Neural progenitor cell (in vitro differentiated cells): ENCODE measurements around the gene CYSLTR2. TPM values are rescaled to one million over a fixed set of nuclear protein-coding genes. Genes with fewer than 3 reads are reported as not detected.
"Not testable (repeated sequence)": the region's sequence is repeated elsewhere in the genome, so short reads cannot be mapped to it uniquely, and the experiment has no call there.

Source experiments
- DNase-seq: peaks from one replicate; pipeline ENCODE4 v3.0.0-alpha.2; 2016; ENCODE audit warnings: low spot score
- H2AFZ ChIP-seq: fragments of 200-600 bp; sonication (generic); replicated peaks from 2 replicates; pipeline ENCODE4 v1.6.1; 2016; ENCODE audit warnings: antibody characterized with exemption
- H3F3A ChIP-seq: fragments of 200-600 bp; sonication (generic); 2 replicates; pipeline ENCODE4 v1.6.1; 2016; ENCODE audit warnings: antibody characterized with exemption, low read depth
- H3K27ac ChIP-seq: fragments of 200-600 bp; sonication (generic); 2 replicates; pipeline ENCODE4 v1.5.1; 2016; ENCODE audit warnings: mild to moderate bottlenecking
- H3K27me3 ChIP-seq: fragments of 200-600 bp; sonication (generic); 2 replicates; pipeline ENCODE4 v1.6.1; 2016; ENCODE audit warnings: mild to moderate bottlenecking, moderate library complexity
- H3K36me3 ChIP-seq: fragments of 200-600 bp; sonication (generic); 2 replicates; pipeline ENCODE4 v1.5.1; 2016
- H3K4me1 ChIP-seq: fragments of 200-600 bp; sonication (generic); 2 replicates; pipeline ENCODE4 v1.6.1; 2016; ENCODE audit warnings: mixed run types
- H3K4me2 ChIP-seq: fragments of 200-600 bp; sonication (generic); 2 replicates; pipeline ENCODE4 v1.6.1; 2016
- H3K4me3 ChIP-seq: fragments of 200-600 bp; sonication (generic); 2 replicates; pipeline ENCODE4 v1.5.1; 2016
- H3K79me2 ChIP-seq: fragments of 200-600 bp; sonication (generic); 2 replicates; pipeline ENCODE4 v1.6.1; 2016; ENCODE audit warnings: low read depth
- H3K9ac ChIP-seq: fragments of 200-600 bp; sonication (generic); 2 replicates; pipeline ENCODE4 v1.6.1; 2016
- H3K9me3 ChIP-seq: fragments of 200-600 bp; sonication (generic); 2 replicates; pipeline ENCODE4 v1.5.1; 2016; ENCODE audit warnings: low read depth
- H4K20me1 ChIP-seq: fragments of 200-600 bp; sonication (generic); 2 replicates; pipeline ENCODE4 v1.6.1; 2016; ENCODE audit warnings: low read depth
- H3K27ac Mint-ChIP-seq: 3 replicates; pipeline ENCODE4 v1.8.0; 2021; ENCODE audit warnings: mixed read lengths
- H3K27me3 Mint-ChIP-seq: 2 replicates; pipeline ENCODE4 v1.8.0; 2022; ENCODE audit warnings: low read depth, mild to moderate bottlenecking, inconsistent platforms, moderate library complexity, mixed read lengths; ENCODE audit not compliant: insufficient read depth
- H3K36me3 Mint-ChIP-seq: 3 replicates; pipeline ENCODE4 v1.8.0; 2021; ENCODE audit warnings: mixed read lengths
- H3K4me1 Mint-ChIP-seq: 3 replicates; pipeline ENCODE4 v1.8.0; 2021; ENCODE audit warnings: mixed read lengths
- H3K4me3 Mint-ChIP-seq: 3 replicates; pipeline ENCODE4 v1.8.0; 2021; ENCODE audit warnings: mild to moderate bottlenecking, moderate library complexity, mixed read lengths
- H3K9me3 Mint-ChIP-seq: 3 replicates; pipeline ENCODE4 v1.8.0; 2020; ENCODE audit warnings: mixed read lengths
- CTCF ChIP-seq: fragments of 200-600 bp; sonication (generic); IDR thresholded peaks from 2 replicates; pipeline ENCODE4 v1.5.1; 2017; ENCODE audit warnings: antibody characterized with exemption, mild to moderate bottlenecking
- EZH2 ChIP-seq: fragments of 200-600 bp; sonication (generic); IDR thresholded peaks from 2 replicates; pipeline ENCODE4 v1.6.1; 2017; ENCODE audit warnings: antibody characterized with exemption, mild to moderate bottlenecking, moderate library complexity
- EZH2phosphoT487 ChIP-seq: fragments of 200-600 bp; sonication (generic); IDR thresholded peaks from 2 replicates; pipeline ENCODE4 v1.6.1; 2017; ENCODE audit warnings: antibody characterized with exemption
- total RNA-seq: library from RNA; depleted of rRNA; stranded (reverse); fragments of >200 nt; gene quantifications from 2 replicates; pipeline ENCODE4 v1.2.3, GENCODE V29; 2015; ENCODE audit warnings: low replicate concordance

The CYSLTR2 gene
- total RNA-seq, 1 donor from 2014 or later, result not detected

GRCh38 chr13:48662226-48662625 is 8.5 kb downstream of the CYSLTR2 start:
- DNase-seq, result no peak
- H3K36me3 Mint-ChIP-seq, result no peaks in the 10 kb centered on the region
- H3K27ac Mint-ChIP-seq, result no peak overlapping the region
- Histone ChIP-seq H3K4me3 (no peak overlapping the region), H4K20me1 (no peaks in the 10 kb centered on the region), H3K4me2 (no peak overlapping the region), H3K79me2 (no peaks in the 10 kb centered on the region), H3F3A (no peaks in the 10 kb centered on the region), H3K27me3 (no peaks in the 10 kb centered on the region), H3K36me3 (no peaks in the 10 kb centered on the region), H3K9ac (no peak overlapping the region), H3K27ac (no peak overlapping the region), H3K4me1 (peaks cover 3% of the 10 kb centered on the region), H3K9me3 (no peaks in the 10 kb centered on the region), H2AFZ (no peak overlapping the region)
- peaks cover 13% of the 10 kb centered on the region for H3K9me3 Mint-ChIP-seq
- peaks cover under 1% of the 10 kb centered on the region for H3K4me1 Mint-ChIP-seq
- H3K4me3 Mint-ChIP-seq, result no peak overlapping the region
- no peak for TF ChIP-seq EZH2
- no peak for TF ChIP-seq EZH2phosphoT487
- no peak for TF ChIP-seq CTCF
- H3K27me3 Mint-ChIP-seq, result no peaks in the 10 kb centered on the region

- H3K4me2 ChIP-seq, result no peak overlapping the region
- H3F3A ChIP-seq, result no peaks in the 10 kb centered on the region
- no peaks in the 10 kb centered on the region for H3K4me1 ChIP-seq
- no peaks in the 10 kb centered on the region for H3K36me3 ChIP-seq
- no peaks in the 10 kb centered on the region for H3K27me3 Mint-ChIP-seq
- H4K20me1 ChIP-seq, result no peaks in the 10 kb centered on the region
- H3K9ac ChIP-seq, result no peak overlapping the region
- H3K4me3 ChIP-seq, result no peak overlapping the region
- TF ChIP-seq EZH2 (no peak), CTCF (no peak)
- no peaks in the 10 kb centered on the region for H3K4me1 Mint-ChIP-seq
- H3K4me3 Mint-ChIP-seq, result no peak overlapping the region
- peaks cover 7% of the 10 kb centered on the region for H3K9me3 ChIP-seq
- H3K27me3 ChIP-seq, result no peaks in the 10 kb centered on the region
- no peaks in the 10 kb centered on the region for H3K79me2 ChIP-seq
- DNase-seq, result no peak
- no peaks in the 10 kb centered on the region for H3K36me3 Mint-ChIP-seq
- H2AFZ ChIP-seq, result no peak overlapping the region
- no peak overlapping the region for H3K27ac ChIP-seq
- H3K9me3 Mint-ChIP-seq, result peaks cover 38% of the 10 kb centered on the region
- H3K27ac Mint-ChIP-seq, result no peak overlapping the region
Measured at GRCh38 chr13:48667136-48667535, 13.4 kb downstream of the CYSLTR2 start.

- not testable (repeated sequence) for H2AFZ ChIP-seq, H3K27ac ChIP-seq, DNase-seq, H3K79me2 ChIP-seq, H3K4me1 ChIP-seq, H3K4me3 Mint-ChIP-seq, H3F3A ChIP-seq, H3K4me2 ChIP-seq, H3K27me3 Mint-ChIP-seq, H3K9me3 ChIP-seq, H3K4me3 ChIP-seq, H4K20me1 ChIP-seq, H3K9ac ChIP-seq, H3K36me3 Mint-ChIP-seq, H3K27ac Mint-ChIP-seq, H3K27me3 ChIP-seq, H3K36me3 ChIP-seq, H3K4me1 Mint-ChIP-seq
- peaks cover 35% of the 10 kb centered on the region for H3K9me3 Mint-ChIP-seq
Measured at GRCh38 chr13:48671421-48671820, 17.7 kb downstream of the CYSLTR2 start.

- Mint-ChIP-seq H3K4me3 (no peak overlapping the region), H3K27me3 (peaks cover 2% of the 10 kb centered on the region), H3K36me3 (no peaks in the 10 kb centered on the region), H3K9me3 (peaks cover 18% of the 10 kb centered on the region), H3K27ac (no peak overlapping the region), H3K4me1 (peaks cover 4% of the 10 kb centered on the region)
- Histone ChIP-seq H3K4me1 (no peaks in the 10 kb centered on the region), H3K36me3 (no peaks in the 10 kb centered on the region), H3K9ac (no peak overlapping the region), H3K27me3 (no peaks in the 10 kb centered on the region), H3F3A (no peaks in the 10 kb centered on the region), H3K27ac (no peak overlapping the region), H3K79me2 (no peaks in the 10 kb centered on the region), H2AFZ (no peak overlapping the region), H3K4me3 (no peak overlapping the region), H3K4me2 (no peak overlapping the region), H4K20me1 (no peaks in the 10 kb centered on the region), H3K9me3 (peaks cover 7% of the 10 kb centered on the region)
- TF ChIP-seq EZH2 (no peak), EZH2phosphoT487 (no peak)
- DNase-seq, result no peak
Measured at GRCh38 chr13:48675247-48675646, 21.5 kb downstream of the CYSLTR2 start.
